ENCODE results near the gene LDAF1.
A peak's percentile ranks its signal among the peaks of the same experiment; 100 is the strongest.

Gene LDAF1

DNA sequence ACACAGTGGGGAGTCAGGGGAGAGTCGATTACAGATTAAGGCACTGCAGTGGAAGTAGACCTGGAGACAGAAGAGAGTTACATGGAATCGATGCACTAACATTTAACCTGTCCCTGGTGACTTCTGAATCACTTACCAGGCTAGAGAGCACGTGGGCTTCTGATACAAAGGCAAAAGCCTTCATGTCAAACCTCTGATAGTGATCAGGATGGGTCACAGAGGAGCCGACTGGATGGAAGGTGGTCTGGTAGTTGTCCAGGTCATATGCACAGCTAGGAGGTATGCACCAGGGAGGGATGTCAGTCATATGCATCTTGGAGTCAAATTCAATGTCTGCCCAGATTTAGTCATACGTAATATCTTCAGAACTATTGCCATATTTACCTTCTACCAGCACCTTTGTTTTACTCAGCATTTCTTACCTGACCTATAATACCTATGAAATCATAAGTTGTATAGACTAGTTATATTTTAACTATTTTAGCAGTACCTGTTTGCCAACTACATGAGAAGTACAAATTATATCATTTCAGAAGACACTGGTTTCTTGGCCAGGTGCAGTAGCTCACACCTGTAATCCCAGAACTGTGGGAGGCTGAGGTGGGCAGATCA lies 41.2 kb downstream of the LDAF1 start:
- no peak for TF ChIP-seq ARNTL (CRISPR knock-in tag; IDR thresholded peaks at IDR 0.05; ENCODE audit: borderline replicate concordance, low read depth)
- TF ChIP-seq ZNF70 (CRISPR knock-in tag; IDR thresholded peaks at IDR 0.05), result no peak
- no peak for TF ChIP-seq ISL1 (CRISPR knock-in tag; IDR thresholded peaks at IDR 0.05)
- TF ChIP-seq ZNF8 (CRISPR knock-in tag; IDR thresholded peaks at IDR 0.05), result no peak
- no peak for ATAC-seq

GRCh38 chr16:21203155-21203797 lies 44.8 kb downstream of the LDAF1 start:
- no peak for TF ChIP-seq TOX (CRISPR knock-in tag; IDR thresholded peaks at IDR 0.05; ENCODE audit: borderline replicate concordance)
- TF ChIP-seq ISL1 (CRISPR knock-in tag; IDR thresholded peaks at IDR 0.05), result peak; percentile 72
- TF ChIP-seq, protein P1, sequence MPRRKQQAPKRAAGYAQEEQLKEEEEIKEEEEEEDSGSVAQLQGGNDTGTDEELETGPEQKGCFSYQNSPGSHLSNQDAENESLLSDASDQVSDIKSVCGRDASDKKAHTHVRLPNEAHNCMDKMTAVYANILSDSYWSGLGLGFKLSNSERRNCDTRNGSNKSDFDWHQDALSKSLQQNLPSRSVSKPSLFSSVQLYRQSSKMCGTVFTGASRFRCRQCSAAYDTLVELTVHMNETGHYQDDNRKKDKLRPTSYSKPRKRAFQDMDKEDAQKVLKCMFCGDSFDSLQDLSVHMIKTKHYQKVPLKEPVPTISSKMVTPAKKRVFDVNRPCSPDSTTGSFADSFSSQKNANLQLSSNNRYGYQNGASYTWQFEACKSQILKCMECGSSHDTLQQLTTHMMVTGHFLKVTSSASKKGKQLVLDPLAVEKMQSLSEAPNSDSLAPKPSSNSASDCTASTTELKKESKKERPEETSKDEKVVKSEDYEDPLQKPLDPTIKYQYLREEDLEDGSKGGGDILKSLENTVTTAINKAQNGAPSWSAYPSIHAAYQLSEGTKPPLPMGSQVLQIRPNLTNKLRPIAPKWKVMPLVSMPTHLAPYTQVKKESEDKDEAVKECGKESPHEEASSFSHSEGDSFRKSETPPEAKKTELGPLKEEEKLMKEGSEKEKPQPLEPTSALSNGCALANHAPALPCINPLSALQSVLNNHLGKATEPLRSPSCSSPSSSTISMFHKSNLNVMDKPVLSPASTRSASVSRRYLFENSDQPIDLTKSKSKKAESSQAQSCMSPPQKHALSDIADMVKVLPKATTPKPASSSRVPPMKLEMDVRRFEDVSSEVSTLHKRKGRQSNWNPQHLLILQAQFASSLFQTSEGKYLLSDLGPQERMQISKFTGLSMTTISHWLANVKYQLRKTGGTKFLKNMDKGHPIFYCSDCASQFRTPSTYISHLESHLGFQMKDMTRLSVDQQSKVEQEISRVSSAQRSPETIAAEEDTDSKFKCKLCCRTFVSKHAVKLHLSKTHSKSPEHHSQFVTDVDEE (CRISPR knock-in tag; IDR thresholded peaks at IDR 0.05), result peak; percentile 57
- ATAC-seq, result peak; percentile 81

GRCh38 chr16:21205303-21205702 lies 46.8 kb downstream of the LDAF1 start:
- ATAC-seq, result no peak
- TF ChIP-seq CREB5 (CRISPR knock-in tag; IDR thresholded peaks at IDR 0.05; ENCODE audit: low read depth), result no peak
- no peak for TF ChIP-seq ZNF8 (CRISPR knock-in tag; IDR thresholded peaks at IDR 0.05)
- no peak for TF ChIP-seq PPARA (CRISPR knock-in tag; IDR thresholded peaks at IDR 0.05; ENCODE audit: borderline replicate concordance)
- no peak for TF ChIP-seq RARB (CRISPR knock-in tag; IDR thresholded peaks at IDR 0.05)
- no peak for TF ChIP-seq ZC3H10 (CRISPR knock-in tag; IDR thresholded peaks at IDR 0.05)
- no peak for TF ChIP-seq OSR1 (CRISPR knock-in tag; IDR thresholded peaks at IDR 0.05)
- TF ChIP-seq, protein P2, sequence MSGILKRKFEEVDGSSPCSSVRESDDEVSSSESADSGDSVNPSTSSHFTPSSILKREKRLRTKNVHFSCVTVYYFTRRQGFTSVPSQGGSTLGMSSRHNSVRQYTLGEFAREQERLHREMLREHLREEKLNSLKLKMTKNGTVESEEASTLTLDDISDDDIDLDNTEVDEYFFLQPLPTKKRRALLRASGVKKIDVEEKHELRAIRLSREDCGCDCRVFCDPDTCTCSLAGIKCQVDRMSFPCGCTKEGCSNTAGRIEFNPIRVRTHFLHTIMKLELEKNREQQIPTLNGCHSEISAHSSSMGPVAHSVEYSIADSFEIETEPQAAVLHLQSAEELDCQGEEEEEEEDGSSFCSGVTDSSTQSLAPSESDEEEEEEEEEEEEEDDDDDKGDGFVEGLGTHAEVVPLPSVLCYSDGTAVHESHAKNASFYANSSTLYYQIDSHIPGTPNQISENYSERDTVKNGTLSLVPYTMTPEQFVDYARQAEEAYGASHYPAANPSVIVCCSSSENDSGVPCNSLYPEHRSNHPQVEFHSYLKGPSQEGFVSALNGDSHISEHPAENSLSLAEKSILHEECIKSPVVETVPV (CRISPR knock-in tag; IDR thresholded peaks at IDR 0.05), result no peak
- no peak for TF ChIP-seq ARNTL (CRISPR knock-in tag; IDR thresholded peaks at IDR 0.05; ENCODE audit: borderline replicate concordance, low read depth)
- TF ChIP-seq BACH2 (CRISPR knock-in tag; IDR thresholded peaks at IDR 0.05; ENCODE audit: borderline replicate concordance), result no peak
- no peak for TF ChIP-seq ZNF70 (CRISPR knock-in tag; IDR thresholded peaks at IDR 0.05)
- TF ChIP-seq PATZ1 (CRISPR knock-in tag; IDR thresholded peaks at IDR 0.05; ENCODE audit: borderline replicate concordance), result no peak
- no peak for TF ChIP-seq ESRRG (CRISPR knock-in tag; IDR thresholded peaks at IDR 0.05)

GRCh38 chr16:21206550-21206949 lies 48.1 kb downstream of the LDAF1 start:
- ATAC-seq, result no peak
- TF ChIP-seq POU6F1 (CRISPR knock-in tag; IDR thresholded peaks at IDR 0.05; ENCODE audit: borderline replicate concordance, low read depth) (no peak), TOX (CRISPR knock-in tag; IDR thresholded peaks at IDR 0.05; ENCODE audit: borderline replicate concordance) (no peak), ISL1 (CRISPR knock-in tag; IDR thresholded peaks at IDR 0.05) (no peak), BACH2 (CRISPR knock-in tag; IDR thresholded peaks at IDR 0.05; ENCODE audit: borderline replicate concordance) (no peak)
- TF ChIP-seq, protein P1 (CRISPR knock-in tag; IDR thresholded peaks at IDR 0.05), result no peak
